ENCODE results near the gene ANGPTL4.

Gene ANGPTL4

DNA sequence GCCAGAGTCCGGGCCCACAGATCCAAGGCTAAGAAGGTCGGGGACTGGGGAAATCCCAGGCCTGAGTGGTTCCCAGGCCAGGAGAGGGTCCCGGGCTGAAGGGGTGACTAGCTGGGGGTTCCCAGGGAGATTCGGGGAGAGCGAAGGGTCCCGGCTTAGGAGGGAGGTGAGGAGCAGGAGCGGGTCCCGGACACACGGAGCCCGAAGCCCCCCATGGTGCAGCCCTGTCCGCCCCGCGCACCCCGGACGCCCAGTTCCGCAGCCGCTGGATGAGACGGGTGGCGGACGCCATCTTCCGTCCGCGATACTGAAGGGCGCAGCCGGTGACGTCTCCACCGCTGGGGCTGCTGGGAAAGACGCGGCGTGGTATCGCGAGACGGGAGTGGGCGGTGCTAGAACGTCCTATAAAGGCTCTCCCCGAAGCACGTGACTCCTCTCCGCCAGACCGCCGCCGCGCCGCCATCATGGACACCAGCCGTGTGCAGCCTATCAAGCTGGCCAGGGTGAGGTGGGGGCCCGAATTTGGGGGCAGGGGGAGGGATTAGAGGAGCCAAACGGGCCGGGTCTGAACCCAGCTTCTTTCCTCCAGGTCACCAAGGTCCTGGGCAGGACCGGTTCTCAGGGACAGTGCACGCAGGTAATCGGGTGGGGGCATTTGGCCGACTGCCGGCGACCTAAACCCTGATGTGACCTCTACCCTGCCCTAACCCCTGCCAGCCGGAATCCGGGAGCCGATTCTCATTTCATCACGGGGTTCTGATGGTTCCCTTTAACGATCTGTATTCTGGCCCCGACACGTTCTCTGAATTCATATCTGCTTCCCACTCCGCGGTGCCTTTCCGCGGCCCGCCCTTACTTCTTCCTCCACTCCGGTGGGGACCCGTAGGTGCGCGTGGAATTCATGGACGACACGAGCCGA lies 42.6 kb upstream of the ANGPTL4 start, which contains the start of the genes NDUFA7 and RPS28:
Gene NDUFA7 (minus strand): TSS at position 309 of the 919 bp plus-strand sequence. CDS start 17 bp downstream, at position 292.
Gene RPS28 (plus strand): TSS at position 430 of the 919 bp plus-strand sequence. CDS start 35 bp downstream, at position 465.
- Histone ChIP-seq H3K79me2 (ENCODE audit: insufficient read depth, low read length) (peaks cover 47% of the 10 kb centered on the region), H3F3A (ENCODE audit: low read depth) (no peaks in the 10 kb centered on the region), H3K9me2 (replicated peaks; ENCODE audit: low read depth, low read length) (no peaks in the 10 kb centered on the region), H3K9me3 (ENCODE audit: insufficient read depth, low read depth, low read length) (no peaks in the 10 kb centered on the region), H3K36me3 (ENCODE audit: insufficient read depth, low read length) (no peaks in the 10 kb centered on the region), H3K9ac (ENCODE audit: low read depth, low read length, poor library complexity, severe bottlenecking) (peak within 1 kb of the TSS; percentile 99), H3K4me1 (ENCODE audit: insufficient read depth, low read length, poor library complexity, severe bottlenecking) (peaks cover 39% of the 10 kb centered on the region), H3K27me3 (ENCODE audit: insufficient read depth, low read length, poor library complexity, severe bottlenecking) (no peaks in the 10 kb centered on the region), H3K4me2 (ENCODE audit: low read depth, low read length, poor library complexity, severe bottlenecking) (peak within 1 kb of the TSS; percentile 97), H2AFZ (ENCODE audit: low read length) (peak within 1 kb of the TSS; percentile 37; the same call in 1 of the 2 replicates), H3K4me3 (ENCODE audit: low read length, poor library complexity, severe bottlenecking) (peak within 1 kb of the TSS; percentile 94), H4K20me1 (ENCODE audit: insufficient read depth, low read length, poor library complexity, severe bottlenecking) (peaks cover 27% of the 10 kb centered on the region)
- TF ChIP-seq EZH2phosphoT487 (IDR thresholded peaks at IDR 0.05; ENCODE audit: borderline replicate concordance), result no peak
- TF ChIP-seq, protein P1, sequence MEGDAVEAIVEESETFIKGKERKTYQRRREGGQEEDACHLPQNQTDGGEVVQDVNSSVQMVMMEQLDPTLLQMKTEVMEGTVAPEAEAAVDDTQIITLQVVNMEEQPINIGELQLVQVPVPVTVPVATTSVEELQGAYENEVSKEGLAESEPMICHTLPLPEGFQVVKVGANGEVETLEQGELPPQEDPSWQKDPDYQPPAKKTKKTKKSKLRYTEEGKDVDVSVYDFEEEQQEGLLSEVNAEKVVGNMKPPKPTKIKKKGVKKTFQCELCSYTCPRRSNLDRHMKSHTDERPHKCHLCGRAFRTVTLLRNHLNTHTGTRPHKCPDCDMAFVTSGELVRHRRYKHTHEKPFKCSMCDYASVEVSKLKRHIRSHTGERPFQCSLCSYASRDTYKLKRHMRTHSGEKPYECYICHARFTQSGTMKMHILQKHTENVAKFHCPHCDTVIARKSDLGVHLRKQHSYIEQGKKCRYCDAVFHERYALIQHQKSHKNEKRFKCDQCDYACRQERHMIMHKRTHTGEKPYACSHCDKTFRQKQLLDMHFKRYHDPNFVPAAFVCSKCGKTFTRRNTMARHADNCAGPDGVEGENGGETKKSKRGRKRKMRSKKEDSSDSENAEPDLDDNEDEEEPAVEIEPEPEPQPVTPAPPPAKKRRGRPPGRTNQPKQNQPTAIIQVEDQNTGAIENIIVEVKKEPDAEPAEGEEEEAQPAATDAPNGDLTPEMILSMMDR (conservative IDR thresholded peaks at IDR 0.05; ENCODE audit: low read length), result peak; percentile 17; the same call in 1 of the 2 replicates

DNA sequence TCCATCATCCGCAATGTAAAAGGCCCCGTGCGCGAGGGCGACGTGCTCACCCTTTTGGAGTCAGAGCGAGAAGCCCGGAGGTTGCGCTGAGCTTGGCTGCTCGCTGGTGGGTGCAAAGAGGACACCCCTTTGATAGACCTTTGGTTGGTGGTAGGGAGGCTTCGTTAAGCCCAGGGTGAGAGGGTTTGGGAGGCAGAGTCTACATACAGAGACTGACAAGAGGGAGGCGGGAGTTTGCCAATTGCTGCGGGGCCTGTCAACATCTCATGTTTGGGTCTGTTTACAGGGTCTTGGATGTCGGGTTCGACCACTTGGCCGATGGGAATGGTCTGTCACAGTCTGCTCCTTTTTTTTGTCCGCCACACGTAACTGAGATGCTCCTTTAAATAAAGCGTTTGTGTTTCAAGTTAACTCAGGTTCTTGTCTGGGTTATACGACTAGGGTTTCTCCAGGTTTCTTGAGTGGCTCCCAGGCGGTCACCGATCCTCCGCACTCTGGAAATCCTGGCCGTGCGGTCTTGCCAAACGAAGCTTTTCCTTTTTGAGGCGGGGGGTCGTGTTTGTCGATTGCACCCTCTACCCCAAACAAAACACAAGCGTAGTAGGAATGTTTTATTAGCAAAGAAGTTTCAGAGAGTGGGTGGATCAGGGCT lies 41.8 kb upstream of the ANGPTL4 start:
- Histone ChIP-seq H3F3A (ENCODE audit: low read depth) (no peaks in the 10 kb centered on the region), H2AFZ (ENCODE audit: low read length) (no peak overlapping the region), H3K4me1 (ENCODE audit: insufficient read depth, low read length, poor library complexity, severe bottlenecking) (peaks cover 33% of the 10 kb centered on the region), H3K9ac (ENCODE audit: low read depth, low read length, poor library complexity, severe bottlenecking) (peak overlapping the region; percentile 99), H3K27me3 (ENCODE audit: insufficient read depth, low read length, poor library complexity, severe bottlenecking) (no peaks in the 10 kb centered on the region), H3K4me2 (ENCODE audit: low read depth, low read length, poor library complexity, severe bottlenecking) (peak overlapping the region; percentile 97), H3K4me3 (ENCODE audit: low read length, poor library complexity, severe bottlenecking) (peak overlapping the region; percentile 94), H3K9me2 (replicated peaks; ENCODE audit: low read depth, low read length) (no peaks in the 10 kb centered on the region), H3K9me3 (ENCODE audit: insufficient read depth, low read depth, low read length) (no peaks in the 10 kb centered on the region), H4K20me1 (ENCODE audit: insufficient read depth, low read length, poor library complexity, severe bottlenecking) (peaks cover 27% of the 10 kb centered on the region), H3K36me3 (ENCODE audit: insufficient read depth, low read length) (no peaks in the 10 kb centered on the region), H3K79me2 (ENCODE audit: insufficient read depth, low read length) (peaks cover 47% of the 10 kb centered on the region)
- TF ChIP-seq EZH2phosphoT487 (IDR thresholded peaks at IDR 0.05; ENCODE audit: borderline replicate concordance), result no peak
- TF ChIP-seq, protein P1 (conservative IDR thresholded peaks at IDR 0.05; ENCODE audit: low read length), result no peak

DNA sequence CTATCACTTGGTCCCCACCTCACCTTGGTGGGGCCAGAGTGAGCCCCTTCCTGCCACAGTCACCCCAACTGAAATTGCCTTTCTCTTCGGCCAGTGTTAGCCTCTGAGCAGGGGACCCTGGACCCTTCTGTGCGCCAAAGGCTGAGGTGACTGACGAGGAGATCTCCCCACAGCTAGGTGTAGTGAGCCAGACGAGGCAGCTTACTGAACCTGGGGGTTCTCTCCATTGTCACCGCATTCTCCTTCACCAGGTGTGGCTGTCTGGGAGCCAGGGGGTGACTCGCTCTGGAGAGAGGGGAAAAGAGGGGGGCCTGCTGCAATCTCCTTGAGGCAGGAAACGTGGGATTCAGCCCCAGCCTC lies 41.3 kb upstream of the ANGPTL4 start:
- Histone ChIP-seq H3K27me3 (ENCODE audit: insufficient read depth, low read length, poor library complexity, severe bottlenecking) (no peaks in the 10 kb centered on the region), H4K20me1 (ENCODE audit: insufficient read depth, low read length, poor library complexity, severe bottlenecking) (peaks cover 27% of the 10 kb centered on the region), H3K36me3 (ENCODE audit: insufficient read depth, low read length) (no peaks in the 10 kb centered on the region), H3K9ac (ENCODE audit: low read depth, low read length, poor library complexity, severe bottlenecking) (peak overlapping the region; percentile 99), H3K9me2 (replicated peaks; ENCODE audit: low read depth, low read length) (no peaks in the 10 kb centered on the region), H3K4me1 (ENCODE audit: insufficient read depth, low read length, poor library complexity, severe bottlenecking) (peaks cover 33% of the 10 kb centered on the region), H2AFZ (ENCODE audit: low read length) (no peak overlapping the region), H3K4me2 (ENCODE audit: low read depth, low read length, poor library complexity, severe bottlenecking) (peak overlapping the region; percentile 97), H3K9me3 (ENCODE audit: insufficient read depth, low read depth, low read length) (no peaks in the 10 kb centered on the region), H3K79me2 (ENCODE audit: insufficient read depth, low read length) (peaks cover 47% of the 10 kb centered on the region), H3K4me3 (ENCODE audit: low read length, poor library complexity, severe bottlenecking) (peak overlapping the region; percentile 94), H3F3A (ENCODE audit: low read depth) (no peaks in the 10 kb centered on the region)
- TF ChIP-seq, protein P1 (conservative IDR thresholded peaks at IDR 0.05; ENCODE audit: low read length), result no peak
- no peak for TF ChIP-seq EZH2phosphoT487 (IDR thresholded peaks at IDR 0.05; ENCODE audit: borderline replicate concordance)
